GM12801 (cell line): Measurements from ENCODE around the gene SLC2A13.

Source experiments
- CTCF ChIP-seq: IDR thresholded peaks from one replicate; pipeline ENCODE4 v1.5.1; 2011; ENCODE audit warnings: control low read depth; ENCODE audit not compliant: insufficient read length; ENCODE audit errors: extremely low read depth

Gene SLC2A13

GRCh38 chr12:39920647-39921046 lies 185.2 kb downstream of the SLC2A13 start:
- no peak for TF ChIP-seq CTCF

- TF ChIP-seq CTCF = no peak
Observed at GRCh38 chr12:39920222-39920621, 185.7 kb downstream of the SLC2A13 start.

GRCh38 chr12:39919790-39920189 lies 186.1 kb downstream of the SLC2A13 start:
- TF ChIP-seq CTCF = no peak

GRCh38 chr12:39915249-39915648 lies 190.6 kb downstream of the SLC2A13 start:
- no peak for TF ChIP-seq CTCF

GRCh38 chr12:39912211-39912980 lies 193.5 kb downstream of the SLC2A13 start:
- TF ChIP-seq CTCF = no peak

- no peak for TF ChIP-seq CTCF
Observed at GRCh38 chr12:39906237-39906636, 199.6 kb downstream of the SLC2A13 start.

- no peak for TF ChIP-seq CTCF
Observed at GRCh38 chr12:39905152-39905551, 200.7 kb downstream of the SLC2A13 start.
